Stomach (tissue), 9 donors: ENCODE data around the gene HEPHL1. TPM values are rescaled to one million over a fixed set of nuclear protein-coding genes. Genes with fewer than 3 reads are reported as not detected.

Source experiments
- DNase-seq, 2 donors: peaks; one replicate each; pipeline versions ENCODE4 v3.0.0 to v3.0.0-alpha.2; 2013 to 2019
- H3K27ac ChIP-seq, 5 donors: fragments of 200-600 bp in 4 of 5; sonication (generic) in 4 of 5; one replicate each; pipeline ENCODE4 v1.5.1; 2013 to 2019; ENCODE audit warnings: mild to moderate bottlenecking in 1 of 5, moderate library complexity in 1 of 5
- H3K27me3 ChIP-seq, 3 donors: fragments of 200-600 bp; sonication (generic); one replicate each; pipeline ENCODE4 v1.5.1; 2017 to 2019; ENCODE audit warnings: mixed run types in 1 of 3
- H3K36me3 ChIP-seq, 4 donors: fragments of 200-600 bp; sonication (generic); 1 replicate in 3 of 4; 2 replicates in 1 of 4; pipeline ENCODE4 v1.5.1; 2016 to 2019
- H3K4me1 ChIP-seq, 4 donors: fragments of 200-600 bp; sonication (generic); one replicate each; pipeline ENCODE4 v1.5.1; 2016 to 2019
- H3K4me3 ChIP-seq, 4 donors: fragments of 200-600 bp; sonication (generic) in 3 of 4; one replicate each; pipeline ENCODE4 v1.5.1; 2016 to 2019; ENCODE audit warnings: mild to moderate bottlenecking in 1 of 4
- H3K9me3 ChIP-seq, 4 donors: fragments of 200-600 bp; sonication (generic); one replicate each; pipeline ENCODE4 v1.5.1; 2016 to 2019
- CTCF ChIP-seq, 7 experiments: fragments of 450-650 bp in 4 of 7; fragments of 200-600 bp in 3 of 7; sonication (generic) in 3 of 7; IDR thresholded peaks; one replicate each; pipeline ENCODE4 v1.5.1; 2016 to 2019; ENCODE audit warnings: antibody characterized with exemption in 7 of 7, control low read depth in 2 of 7, mild to moderate bottlenecking in 1 of 7
- EP300 ChIP-seq: sonication (generic); formaldehyde crosslinking; IDR thresholded peaks from one replicate; pipeline ENCODE4 v1.6.1; 2017; ENCODE audit warnings: antibody characterized with exemption
- POLR2A ChIP-seq, 4 donors: fragments of 450-650 bp; IDR thresholded peaks; one replicate each; pipeline ENCODE4 v1.6.1; 2016; ENCODE audit warnings: antibody characterized with exemption in 4 of 4, control low read depth in 2 of 4, mild to moderate bottlenecking in 1 of 4, moderate library complexity in 1 of 4
- POLR2AphosphoS5 ChIP-seq, 3 donors: sonication (generic); formaldehyde crosslinking; IDR thresholded peaks; one replicate each; pipeline ENCODE4 v1.6.1; 2016; ENCODE audit warnings: antibody characterized with exemption in 3 of 3
- WGBS, 5 donors: extraction: QIAGEN DNeasy Blood & Tissue Kit in 3 of 5; methylation state at CpG; one replicate each; pipeline versions ENCODE4 v1.1.5 to v1.1.7; 2013 to 2018; 5-methylcytosine and 5-hydroxymethylcytosine counted together
- intact Hi-C: fragments of 100-400 bp; cut with DNase I; formaldehyde crosslinking; loops from one replicate; pipeline ENCODE4 v1.15.1; 2023; ENCODE audit warnings: low total_unique reads
- polyA plus RNA-seq, 3 donors: library from polyadenylated mRNA; stranded (reverse); fragments of 200-250 nt; gene quantifications; one replicate each; pipeline ENCODE4 v1.2.3, GENCODE V29; 2013
- total RNA-seq, 5 donors: library from RNA; depleted of rRNA; stranded (reverse); fragments of >200 nt; gene quantifications; one replicate each; pipeline versions ENCODE4 v1.1.0 to v1.2.3, GENCODE V29; 2014 to 2016
- donor health status: healthy with polysubstance abuse.
- donor health status: Bipolar disorder and iron deficiency.
- donor health status: healthy.

The HEPHL1 gene
- total and polyA plus RNA-seq, 8 donors = 0.60 TPM; not detected in 7

- Histone ChIP-seq H3K27ac (no peak overlapping the region), H3K27me3 (no peaks in the 10 kb centered on the region), H3K4me1 (no peaks in the 10 kb centered on the region), H3K4me3 (no peak overlapping the region), H3K9me3 (peaks cover 0 to 16% (median 8%) of the 10 kb centered on the region in 4 donors), H3K36me3 (no peaks in the 10 kb centered on the region)
- intact Hi-C loops = no loop called here
- TF ChIP-seq EP300 (no peak), POLR2AphosphoS5 (IDR thresholded peaks at IDR 0.05) (no peak), CTCF (IDR thresholded peaks at IDR 0.05) (no peak), POLR2A (IDR thresholded peaks at IDR 0.05) (no peak)
- WGBS, 5 donors = 81 to 94% (median 84%) methylated on average over 1 of the region's 1 CpG
- no peak for DNase-seq
These were observed 8.9 kb downstream of the HEPHL1 start for GRCh38 chr11:94030059-94030458.

- TF ChIP-seq CTCF (IDR thresholded peaks at IDR 0.05) (no peak), EP300 (no peak), POLR2AphosphoS5 (IDR thresholded peaks at IDR 0.05) (no peak), POLR2A (IDR thresholded peaks at IDR 0.05) (no peak)
- DNase-seq = no peak
- Histone ChIP-seq H3K4me3 (no peak overlapping the region), H3K9me3 (peaks cover 0 to 8% (median 7%) of the 10 kb centered on the region in 4 donors), H3K27me3 (no peaks in the 10 kb centered on the region), H3K4me1 (no peaks in the 10 kb centered on the region), H3K27ac (no peak overlapping the region), H3K36me3 (no peaks in the 10 kb centered on the region)
- intact Hi-C loops = no loop called here
- 56 to 71% (median 68%) methylated on average over 4 of the region's 4 CpGs for WGBS, 5 donors
These were observed 10.5 kb downstream of the HEPHL1 start for GRCh38 chr11:94031625-94032024.

- Histone ChIP-seq H3K9me3 (peaks cover 0 to 4% (median 3%) of the 10 kb centered on the region in 4 donors), H3K36me3 (no peaks in the 10 kb centered on the region), H3K4me1 (no peaks in the 10 kb centered on the region), H3K4me3 (no peak overlapping the region), H3K27ac (no peak overlapping the region), H3K27me3 (no peaks in the 10 kb centered on the region)
- DNase-seq = no peak
- 65 to 80% (median 74%) methylated on average over 5 of the region's 5 CpGs for WGBS, 5 donors
- TF ChIP-seq EP300 = no peak
- intact Hi-C loops = no loop called here
These were observed 10.9 kb downstream of the HEPHL1 start for GRCh38 chr11:94032066-94032465.

GRCh38 chr11:94032725-94033124, 11.6 kb downstream of the HEPHL1 start:
- no peak overlapping the region for H3K4me3 ChIP-seq
- WGBS, 5 donors = 64 to 85% (median 77%) methylated on average over 8 of the region's 8 CpGs
- no peaks in the 10 kb centered on the region for H3K36me3 ChIP-seq
- no peak for DNase-seq
- intact Hi-C loops = no loop called here
- no peak overlapping the region for H3K27ac ChIP-seq
- no peak for TF ChIP-seq EP300
- TF ChIP-seq POLR2AphosphoS5 (IDR thresholded peaks at IDR 0.05) = no peak
- no peak for TF ChIP-seq POLR2A (IDR thresholded peaks at IDR 0.05)
- no peak for TF ChIP-seq CTCF (IDR thresholded peaks at IDR 0.05)
- H3K4me1 ChIP-seq = no peaks in the 10 kb centered on the region
- H3K9me3 ChIP-seq = no peaks in the 10 kb centered on the region
- H3K27me3 ChIP-seq = no peaks in the 10 kb centered on the region

- Histone ChIP-seq H3K9me3 (no peaks in the 10 kb centered on the region), H3K4me3 (no peak overlapping the region), H3K4me1 (no peaks in the 10 kb centered on the region), H3K36me3 (no peaks in the 10 kb centered on the region), H3K27ac (no peak overlapping the region), H3K27me3 (no peaks in the 10 kb centered on the region)
- WGBS, 5 donors = 0 to 100% (median 49%) methylated on average over 1 of the region's 1 CpG
- DNase-seq = no peak
- TF ChIP-seq CTCF (IDR thresholded peaks at IDR 0.05) (no peak), POLR2A (IDR thresholded peaks at IDR 0.05) (no peak), POLR2AphosphoS5 (IDR thresholded peaks at IDR 0.05) (no peak), EP300 (no peak)
- intact Hi-C loops = no loop called here
These were observed 13.1 kb downstream of the HEPHL1 start for GRCh38 chr11:94034207-94034606.
